Stimulated activated memory B cell treated with anti-CD40 and anti-IgM and Interleukin-4, amounts not matched to agents 10 μg/mL and 1 μg/mL and 100 μg/mL, for 72 hours (primary cell): Measurements from ENCODE around the gene ADCY5.

Source experiments
- ATAC-seq: fragments of 150-1000 bp; cut with Tn5 transposase; 2 replicates; pipeline ENCODE4 v1.10.0; 2021
- H3K27ac Mint-ChIP-seq: one replicate; pipeline ENCODE4 v1.8.0; 2022; ENCODE audit warnings: mild to moderate bottlenecking, mixed read lengths
- H3K27me3 Mint-ChIP-seq: one replicate; pipeline ENCODE4 v1.8.0; 2022; ENCODE audit warnings: mixed read lengths
- H3K36me3 Mint-ChIP-seq: one replicate; pipeline ENCODE4 v1.8.0; 2022; ENCODE audit warnings: mixed read lengths
- H3K4me1 Mint-ChIP-seq: one replicate; pipeline ENCODE4 v1.8.0; 2022; ENCODE audit warnings: mixed read lengths
- H3K4me3 Mint-ChIP-seq: one replicate; pipeline ENCODE4 v1.8.0; 2022; ENCODE audit warnings: mild to moderate bottlenecking, moderate library complexity, mixed read lengths
- H3K9me3 Mint-ChIP-seq: one replicate; pipeline ENCODE4 v1.8.0; 2022; ENCODE audit warnings: mixed read lengths

ADCY5 gene

GRCh38 chr3:123281406-123281805, 167.5 kb downstream of the ADCY5 start:
- H3K27ac Mint-ChIP-seq: no peak overlapping the region
- H3K4me1 Mint-ChIP-seq: peaks cover 4% of the 10 kb centered on the region
- H3K27me3 Mint-ChIP-seq: no peaks in the 10 kb centered on the region
- ATAC-seq: no peak
- H3K36me3 Mint-ChIP-seq: no peaks in the 10 kb centered on the region
- H3K4me3 Mint-ChIP-seq: no peak overlapping the region
- H3K9me3 Mint-ChIP-seq: no peaks in the 10 kb centered on the region

DNA sequence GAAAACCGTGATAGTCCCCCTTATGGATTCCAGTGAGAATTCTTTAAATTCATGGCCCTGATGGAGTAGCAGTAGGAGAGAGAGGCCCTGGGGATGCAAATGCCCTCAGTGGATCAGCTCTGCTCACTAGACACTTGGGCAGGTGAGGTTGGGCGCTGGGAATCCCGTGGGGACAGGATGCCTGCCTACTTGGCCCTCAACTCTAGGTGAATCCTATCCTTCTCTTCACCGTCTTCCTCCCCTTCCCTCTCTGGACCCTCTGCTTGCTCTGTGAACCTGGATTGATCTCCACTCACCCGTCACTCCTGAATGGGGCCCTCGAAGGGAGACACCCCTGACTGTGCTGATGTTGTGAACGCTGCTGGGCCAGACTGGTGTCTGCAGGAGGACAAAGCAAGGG, 169.8 kb downstream of the ADCY5 start:
- no peak for ATAC-seq
- H3K4me1 Mint-ChIP-seq: peaks cover 4% of the 10 kb centered on the region
- no peaks in the 10 kb centered on the region for H3K36me3 Mint-ChIP-seq
- no peaks in the 10 kb centered on the region for H3K27me3 Mint-ChIP-seq
- H3K27ac Mint-ChIP-seq: no peak overlapping the region
- H3K9me3 Mint-ChIP-seq: no peaks in the 10 kb centered on the region
- no peak overlapping the region for H3K4me3 Mint-ChIP-seq

GRCh38 chr3:123278446-123278845, 170.4 kb downstream of the ADCY5 start:
- H3K36me3 Mint-ChIP-seq: no peaks in the 10 kb centered on the region
- no peaks in the 10 kb centered on the region for H3K27me3 Mint-ChIP-seq
- peaks cover 4% of the 10 kb centered on the region for H3K4me1 Mint-ChIP-seq
- ATAC-seq: no peak
- no peak overlapping the region for H3K27ac Mint-ChIP-seq
- H3K4me3 Mint-ChIP-seq: no peak overlapping the region
- no peaks in the 10 kb centered on the region for H3K9me3 Mint-ChIP-seq

- Mint-ChIP-seq H3K27me3 (no peaks in the 10 kb centered on the region), H3K27ac (no peak overlapping the region), H3K36me3 (no peaks in the 10 kb centered on the region), H3K4me1 (peaks cover 4% of the 10 kb centered on the region), H3K4me3 (no peak overlapping the region), H3K9me3 (no peaks in the 10 kb centered on the region)
- no peak for ATAC-seq
Measured at GRCh38 chr3:123277106-123277505, 171.8 kb downstream of the ADCY5 start.

DNA sequence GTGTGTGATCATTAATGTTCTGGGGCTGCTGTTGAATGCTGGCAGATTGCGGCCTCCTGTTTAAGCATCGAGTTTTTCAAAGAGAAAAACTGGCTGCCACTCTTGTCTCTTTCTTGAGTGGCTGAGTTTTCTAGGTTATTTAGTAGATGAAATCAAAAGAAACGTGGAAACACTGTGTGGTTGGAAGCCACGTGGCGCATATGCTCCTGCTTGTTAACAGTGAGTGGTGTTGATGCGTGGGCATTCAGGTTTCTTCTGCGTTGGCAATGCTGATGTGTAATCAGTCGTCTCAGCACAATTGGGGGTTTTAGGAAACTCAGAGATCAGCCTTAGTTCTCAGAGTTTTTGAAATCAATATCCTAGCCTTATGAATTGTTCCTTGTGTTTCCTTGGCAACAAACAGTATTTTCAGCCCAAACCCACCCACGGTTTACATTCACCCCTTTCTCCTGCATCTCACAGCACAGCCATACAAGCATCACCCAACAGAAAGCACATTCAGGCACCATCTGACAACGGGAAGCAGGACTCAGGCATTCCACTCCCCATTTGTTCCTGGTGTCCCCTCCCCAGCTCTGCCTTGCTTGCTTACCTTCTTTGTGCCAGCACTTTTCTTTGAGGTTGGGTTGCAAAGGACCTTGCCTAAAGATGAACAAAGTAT, 172.4 kb downstream of the ADCY5 start:
- peaks cover 4% of the 10 kb centered on the region for H3K4me1 Mint-ChIP-seq
- peaks cover 5% of the 10 kb centered on the region for H3K36me3 Mint-ChIP-seq
- no peak for ATAC-seq
- H3K27ac Mint-ChIP-seq: no peak overlapping the region
- H3K4me3 Mint-ChIP-seq: no peak overlapping the region
- no peaks in the 10 kb centered on the region for H3K27me3 Mint-ChIP-seq
- no peaks in the 10 kb centered on the region for H3K9me3 Mint-ChIP-seq

- H3K36me3 Mint-ChIP-seq: peaks cover 8% of the 10 kb centered on the region
- peak; percentile 20 for ATAC-seq
- H3K27ac Mint-ChIP-seq: no peak overlapping the region
Measured at GRCh38 chr3:123275691-123276090, 173.2 kb downstream of the ADCY5 start.

GRCh38 chr3:123272547-123272946, 176.3 kb downstream of the ADCY5 start:
- no peak for ATAC-seq
- H3K4me3 Mint-ChIP-seq: no peak overlapping the region
- no peaks in the 10 kb centered on the region for H3K27me3 Mint-ChIP-seq
- peaks cover 4% of the 10 kb centered on the region for H3K4me1 Mint-ChIP-seq
- no peak overlapping the region for H3K27ac Mint-ChIP-seq
- peaks cover 26% of the 10 kb centered on the region for H3K36me3 Mint-ChIP-seq
- H3K9me3 Mint-ChIP-seq: no peaks in the 10 kb centered on the region

More at GRCh38 chr3:123275691-123276090, 173.2 kb downstream of the ADCY5 start:
- Mint-ChIP-seq H3K4me1 (peaks cover 4% of the 10 kb centered on the region), H3K27me3 (no peaks in the 10 kb centered on the region), H3K4me3 (no peak overlapping the region), H3K9me3 (no peaks in the 10 kb centered on the region)

DNA sequence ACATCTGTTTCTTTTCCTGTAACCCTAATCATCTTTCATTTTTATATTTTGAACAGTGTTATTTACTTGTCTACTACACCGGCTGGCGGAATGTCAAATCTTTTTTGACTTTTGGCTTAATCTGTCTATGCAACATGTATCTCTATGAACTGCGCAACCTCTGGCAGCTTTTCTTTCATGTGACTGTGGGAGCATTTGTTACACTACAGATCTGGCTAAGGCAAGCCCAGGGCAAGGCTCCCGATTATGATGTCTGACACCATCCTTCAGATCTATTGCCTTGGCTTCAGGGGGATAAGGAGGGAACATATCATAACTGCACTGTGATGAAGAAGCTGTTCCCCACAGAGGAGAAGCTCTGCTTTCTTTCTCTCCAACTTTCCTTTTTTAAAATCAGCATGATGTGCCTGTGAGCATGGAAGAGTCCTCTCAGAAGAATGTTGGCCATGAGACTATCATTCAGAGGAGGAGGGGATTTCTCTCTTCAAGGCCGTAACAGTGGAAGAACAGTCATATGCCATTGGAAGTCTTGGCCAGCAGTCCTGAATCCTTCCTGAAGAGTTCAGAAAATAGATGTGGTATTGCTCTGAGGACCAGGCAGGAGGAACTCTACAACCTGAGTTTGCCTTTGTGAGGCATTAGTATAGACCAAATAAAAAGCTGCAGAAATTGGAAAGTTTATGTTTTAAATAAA, 177.3 kb downstream of the ADCY5 start:
- Mint-ChIP-seq H3K9me3 (no peaks in the 10 kb centered on the region), H3K4me3 (no peak overlapping the region), H3K36me3 (peaks cover 35% of the 10 kb centered on the region), H3K27me3 (no peaks in the 10 kb centered on the region), H3K4me1 (no peaks in the 10 kb centered on the region), H3K27ac (no peak overlapping the region)
- ATAC-seq: no peak

- Mint-ChIP-seq H3K36me3 (peaks cover 43% of the 10 kb centered on the region), H3K27ac (no peak overlapping the region), H3K27me3 (no peaks in the 10 kb centered on the region), H3K4me1 (no peaks in the 10 kb centered on the region), H3K9me3 (peaks cover 4% of the 10 kb centered on the region), H3K4me3 (no peak overlapping the region)
- ATAC-seq: no peak
Measured at GRCh38 chr3:123270818-123271217, 178.1 kb downstream of the ADCY5 start.

- H3K36me3 Mint-ChIP-seq: peaks cover 62% of the 10 kb centered on the region
- H3K27ac Mint-ChIP-seq: no peak overlapping the region
- H3K9me3 Mint-ChIP-seq: peaks cover 6% of the 10 kb centered on the region
- ATAC-seq: no peak
- no peaks in the 10 kb centered on the region for H3K4me1 Mint-ChIP-seq
- H3K4me3 Mint-ChIP-seq: no peak overlapping the region
- no peaks in the 10 kb centered on the region for H3K27me3 Mint-ChIP-seq
Measured at GRCh38 chr3:123267821-123268220, 181.1 kb downstream of the ADCY5 start.

- H3K9me3 Mint-ChIP-seq: peaks cover 6% of the 10 kb centered on the region
- H3K27me3 Mint-ChIP-seq: no peaks in the 10 kb centered on the region
- H3K4me1 Mint-ChIP-seq: no peaks in the 10 kb centered on the region
- peaks cover 54% of the 10 kb centered on the region for H3K36me3 Mint-ChIP-seq
- H3K4me3 Mint-ChIP-seq: no peak overlapping the region
- no peak overlapping the region for H3K27ac Mint-ChIP-seq
- ATAC-seq: no peak
Measured at GRCh38 chr3:123263941-123264340, 184.9 kb downstream of the ADCY5 start.

DNA sequence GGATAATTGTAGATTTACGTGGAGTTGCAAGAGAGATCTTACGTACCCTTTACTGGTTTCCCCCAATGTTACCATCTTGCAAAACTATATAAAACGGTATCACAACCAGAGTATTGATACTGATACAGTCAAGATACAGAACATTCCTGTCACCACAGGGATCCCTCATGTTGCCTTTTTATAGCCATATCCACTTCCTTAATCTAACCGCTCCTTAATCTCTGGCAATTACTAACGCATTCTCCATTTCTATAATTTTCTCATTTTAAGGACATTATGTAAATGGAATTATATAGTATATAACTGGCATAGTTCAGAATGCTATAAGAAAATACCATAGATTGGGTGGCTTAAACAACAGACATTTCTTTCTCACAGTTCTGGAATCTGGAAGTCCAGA, 186.0 kb downstream of the ADCY5 start:
- Mint-ChIP-seq H3K4me1 (no peaks in the 10 kb centered on the region), H3K27me3 (no peaks in the 10 kb centered on the region), H3K9me3 (peaks cover 6% of the 10 kb centered on the region), H3K4me3 (no peak overlapping the region), H3K36me3 (peaks cover 45% of the 10 kb centered on the region), H3K27ac (no peak overlapping the region)
- ATAC-seq: no peak

GRCh38 chr3:123262226-123262625, 186.7 kb downstream of the ADCY5 start:
- Mint-ChIP-seq H3K9me3 (peaks cover 6% of the 10 kb centered on the region), H3K27me3 (no peaks in the 10 kb centered on the region), H3K4me1 (no peaks in the 10 kb centered on the region), H3K27ac (no peak overlapping the region), H3K36me3 (peaks cover 39% of the 10 kb centered on the region), H3K4me3 (no peak overlapping the region)
- ATAC-seq: no peak

DNA sequence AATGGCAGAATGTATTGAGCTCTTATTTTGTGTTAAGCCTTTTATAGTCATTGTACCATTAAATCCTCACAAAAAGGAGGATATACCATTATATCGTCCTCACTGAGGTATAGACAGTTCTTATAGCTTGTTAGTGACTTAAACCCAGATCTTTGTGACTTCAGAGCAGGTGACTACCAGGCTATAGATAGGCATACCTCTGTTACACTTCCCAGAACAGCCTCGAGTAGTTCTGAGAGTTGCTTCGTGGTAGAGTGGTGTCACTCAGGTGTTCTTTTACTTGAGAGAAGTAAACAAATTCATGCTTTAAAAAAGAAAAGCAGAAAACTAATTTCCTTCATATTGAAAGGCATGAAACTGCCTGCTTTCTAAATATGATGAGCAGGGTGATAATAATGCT, 187.2 kb downstream of the ADCY5 start:
- ATAC-seq: no peak
- Mint-ChIP-seq H3K4me3 (no peak overlapping the region), H3K36me3 (peaks cover 33% of the 10 kb centered on the region), H3K27ac (no peak overlapping the region), H3K9me3 (peaks cover 6% of the 10 kb centered on the region), H3K4me1 (no peaks in the 10 kb centered on the region), H3K27me3 (no peaks in the 10 kb centered on the region)

GRCh38 chr3:123258811-123259420, 190.0 kb downstream of the ADCY5 start:
- H3K27me3 Mint-ChIP-seq: no peaks in the 10 kb centered on the region
- peaks cover 19% of the 10 kb centered on the region for H3K36me3 Mint-ChIP-seq
- no peaks in the 10 kb centered on the region for H3K9me3 Mint-ChIP-seq
- no peaks in the 10 kb centered on the region for H3K4me1 Mint-ChIP-seq
- no peak overlapping the region for H3K4me3 Mint-ChIP-seq
- no peak for ATAC-seq
- no peak overlapping the region for H3K27ac Mint-ChIP-seq

DNA sequence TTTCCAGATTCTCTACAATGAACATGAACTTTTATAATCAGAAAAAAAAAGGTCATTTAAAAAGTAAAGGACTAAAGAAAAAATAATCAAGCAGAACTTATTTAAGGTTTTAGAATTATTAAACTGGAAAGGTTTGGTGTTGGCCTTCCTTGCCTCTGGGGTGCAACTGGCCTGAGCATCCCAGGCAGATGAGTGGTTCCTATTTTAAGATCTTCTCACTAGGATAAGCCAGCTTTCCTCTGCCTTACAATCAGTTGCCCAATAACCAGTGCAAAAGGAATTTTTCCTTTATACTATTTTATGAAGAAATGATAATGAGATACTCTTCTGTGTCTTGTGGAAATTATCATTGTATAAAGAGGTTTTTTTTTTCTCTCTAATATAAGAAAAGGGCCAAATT, 190.5 kb downstream of the ADCY5 start:
- Mint-ChIP-seq H3K4me3 (no peak overlapping the region), H3K4me1 (no peaks in the 10 kb centered on the region), H3K9me3 (no peaks in the 10 kb centered on the region), H3K36me3 (peaks cover 19% of the 10 kb centered on the region), H3K27me3 (no peaks in the 10 kb centered on the region), H3K27ac (no peak overlapping the region)
- ATAC-seq: no peak
